ENCODE results near the gene ARHGEF1.

DNA sequence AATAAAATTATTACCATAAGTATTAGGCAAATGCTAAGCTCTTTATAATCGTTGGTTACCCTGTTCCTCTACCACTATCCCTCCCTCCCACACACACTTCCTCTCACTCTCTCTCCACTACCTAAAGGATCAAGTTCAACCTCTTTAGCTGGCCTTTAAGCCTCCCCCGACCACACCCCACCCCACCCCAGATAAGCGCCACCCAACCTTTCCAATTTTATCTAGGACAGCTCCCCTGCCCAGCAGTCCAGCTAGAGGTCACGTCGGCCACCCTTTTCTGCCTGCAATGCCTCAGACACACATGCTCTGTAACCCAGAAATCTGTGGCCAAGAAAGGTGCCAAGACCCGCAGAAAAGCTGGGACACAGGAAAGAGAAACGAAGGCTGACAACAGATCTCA, 39.6 kb upstream of the ARHGEF1 start:
- TF ChIP-seq, protein P1, sequence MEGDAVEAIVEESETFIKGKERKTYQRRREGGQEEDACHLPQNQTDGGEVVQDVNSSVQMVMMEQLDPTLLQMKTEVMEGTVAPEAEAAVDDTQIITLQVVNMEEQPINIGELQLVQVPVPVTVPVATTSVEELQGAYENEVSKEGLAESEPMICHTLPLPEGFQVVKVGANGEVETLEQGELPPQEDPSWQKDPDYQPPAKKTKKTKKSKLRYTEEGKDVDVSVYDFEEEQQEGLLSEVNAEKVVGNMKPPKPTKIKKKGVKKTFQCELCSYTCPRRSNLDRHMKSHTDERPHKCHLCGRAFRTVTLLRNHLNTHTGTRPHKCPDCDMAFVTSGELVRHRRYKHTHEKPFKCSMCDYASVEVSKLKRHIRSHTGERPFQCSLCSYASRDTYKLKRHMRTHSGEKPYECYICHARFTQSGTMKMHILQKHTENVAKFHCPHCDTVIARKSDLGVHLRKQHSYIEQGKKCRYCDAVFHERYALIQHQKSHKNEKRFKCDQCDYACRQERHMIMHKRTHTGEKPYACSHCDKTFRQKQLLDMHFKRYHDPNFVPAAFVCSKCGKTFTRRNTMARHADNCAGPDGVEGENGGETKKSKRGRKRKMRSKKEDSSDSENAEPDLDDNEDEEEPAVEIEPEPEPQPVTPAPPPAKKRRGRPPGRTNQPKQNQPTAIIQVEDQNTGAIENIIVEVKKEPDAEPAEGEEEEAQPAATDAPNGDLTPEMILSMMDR (IDR thresholded peaks at IDR 0.05): no peak
- TF ChIP-seq POLR2A (IDR thresholded peaks at IDR 0.05): no peak
